Esophagus muscularis mucosa (tissue), 4 donors: ENCODE measurements around the gene ATP11A.

Experiments
- EP300 ChIP-seq: sonication (generic); formaldehyde crosslinking; IDR thresholded peaks from one replicate; pipeline ENCODE4 v1.6.1; 2017; ENCODE audit warnings: antibody characterized with exemption
- POLR2A ChIP-seq: fragments of 450-650 bp; IDR thresholded peaks from one replicate; pipeline ENCODE4 v1.6.1; 2017; ENCODE audit warnings: antibody characterized with exemption, moderate library complexity, mild to moderate bottlenecking, low read depth
- POLR2AphosphoS5 ChIP-seq, 2 donors: sonication (generic); formaldehyde crosslinking; IDR thresholded peaks; one replicate each; pipeline ENCODE4 v1.6.1; 2017; ENCODE audit warnings: antibody characterized with exemption in 2 of 2
- TF ChIP-seq, protein P1 (sequence below), 3 experiments: fragments of 200-600 bp in 2 of 3; fragments of 450-650 bp in 1 of 3; sonication (generic) in 2 of 3; IDR thresholded peaks; one replicate each; pipeline ENCODE4 v1.5.1; 2017 to 2019; ENCODE audit warnings: antibody characterized with exemption in 3 of 3, mild to moderate bottlenecking in 2 of 3, moderate library complexity in 1 of 3

GRCh38 chr13:112902101-112902651, 212.3 kb downstream of the ATP11A start:
- TF ChIP-seq, protein P1, sequence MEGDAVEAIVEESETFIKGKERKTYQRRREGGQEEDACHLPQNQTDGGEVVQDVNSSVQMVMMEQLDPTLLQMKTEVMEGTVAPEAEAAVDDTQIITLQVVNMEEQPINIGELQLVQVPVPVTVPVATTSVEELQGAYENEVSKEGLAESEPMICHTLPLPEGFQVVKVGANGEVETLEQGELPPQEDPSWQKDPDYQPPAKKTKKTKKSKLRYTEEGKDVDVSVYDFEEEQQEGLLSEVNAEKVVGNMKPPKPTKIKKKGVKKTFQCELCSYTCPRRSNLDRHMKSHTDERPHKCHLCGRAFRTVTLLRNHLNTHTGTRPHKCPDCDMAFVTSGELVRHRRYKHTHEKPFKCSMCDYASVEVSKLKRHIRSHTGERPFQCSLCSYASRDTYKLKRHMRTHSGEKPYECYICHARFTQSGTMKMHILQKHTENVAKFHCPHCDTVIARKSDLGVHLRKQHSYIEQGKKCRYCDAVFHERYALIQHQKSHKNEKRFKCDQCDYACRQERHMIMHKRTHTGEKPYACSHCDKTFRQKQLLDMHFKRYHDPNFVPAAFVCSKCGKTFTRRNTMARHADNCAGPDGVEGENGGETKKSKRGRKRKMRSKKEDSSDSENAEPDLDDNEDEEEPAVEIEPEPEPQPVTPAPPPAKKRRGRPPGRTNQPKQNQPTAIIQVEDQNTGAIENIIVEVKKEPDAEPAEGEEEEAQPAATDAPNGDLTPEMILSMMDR (IDR thresholded peaks at IDR 0.05) = no peak
- TF ChIP-seq POLR2AphosphoS5 (IDR thresholded peaks at IDR 0.05) (no peak), POLR2A (no peak), EP300 (no peak)
